Measurements from ENCODE around the gene FGF12.

The FGF12 gene

GRCh38 chr3:192299921-192300320 is 427.4 kb downstream of the FGF12 start:
- TF ChIP-seq ZFX (IDR thresholded peaks at IDR 0.05; ENCODE audit: borderline replicate concordance) (no peak), CTCF (IDR thresholded peaks at IDR 0.05) (no peak)
- H3K27ac ChIP-seq, result no peak overlapping the region

GRCh38 chr3:192296845-192297244 is 430.5 kb downstream of the FGF12 start:
- no peak overlapping the region for H3K27ac ChIP-seq
- TF ChIP-seq ZFX (IDR thresholded peaks at IDR 0.05; ENCODE audit: borderline replicate concordance) (no peak), CTCF (IDR thresholded peaks at IDR 0.05) (no peak)

DNA sequence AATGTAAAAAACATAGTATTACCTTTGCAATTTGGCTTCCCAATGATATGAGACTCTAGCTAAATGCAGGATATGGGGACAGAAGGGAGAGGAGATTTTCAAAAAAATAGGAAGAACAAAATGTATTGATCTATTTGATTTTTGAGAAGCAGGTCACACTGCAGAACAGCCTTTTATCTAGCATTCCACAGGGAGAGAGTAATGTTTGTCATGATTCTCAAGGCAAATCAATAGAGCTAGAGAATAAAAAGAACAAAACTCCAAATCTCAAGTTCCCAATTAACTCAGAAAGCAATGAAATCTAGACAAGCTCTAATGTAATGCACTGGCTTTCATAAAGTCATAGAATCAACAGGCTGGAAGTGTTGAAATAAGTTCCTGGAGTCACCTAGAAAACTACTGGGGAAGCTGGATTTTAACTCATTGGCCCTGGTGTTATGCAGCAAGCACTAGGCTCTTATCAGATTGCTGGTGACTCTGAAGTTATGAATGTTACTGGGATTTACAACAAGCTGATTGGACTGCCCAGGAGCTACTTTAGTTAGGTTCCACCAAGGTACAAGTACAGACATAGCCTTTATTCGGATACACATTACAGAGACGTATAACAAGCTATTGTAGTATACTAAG is 442.8 kb downstream of the FGF12 start:
- no peak for TF ChIP-seq CTCF (IDR thresholded peaks at IDR 0.05)
- no peak for TF ChIP-seq ZFX (IDR thresholded peaks at IDR 0.05; ENCODE audit: borderline replicate concordance)
- H3K27ac ChIP-seq, result no peak overlapping the region

DNA sequence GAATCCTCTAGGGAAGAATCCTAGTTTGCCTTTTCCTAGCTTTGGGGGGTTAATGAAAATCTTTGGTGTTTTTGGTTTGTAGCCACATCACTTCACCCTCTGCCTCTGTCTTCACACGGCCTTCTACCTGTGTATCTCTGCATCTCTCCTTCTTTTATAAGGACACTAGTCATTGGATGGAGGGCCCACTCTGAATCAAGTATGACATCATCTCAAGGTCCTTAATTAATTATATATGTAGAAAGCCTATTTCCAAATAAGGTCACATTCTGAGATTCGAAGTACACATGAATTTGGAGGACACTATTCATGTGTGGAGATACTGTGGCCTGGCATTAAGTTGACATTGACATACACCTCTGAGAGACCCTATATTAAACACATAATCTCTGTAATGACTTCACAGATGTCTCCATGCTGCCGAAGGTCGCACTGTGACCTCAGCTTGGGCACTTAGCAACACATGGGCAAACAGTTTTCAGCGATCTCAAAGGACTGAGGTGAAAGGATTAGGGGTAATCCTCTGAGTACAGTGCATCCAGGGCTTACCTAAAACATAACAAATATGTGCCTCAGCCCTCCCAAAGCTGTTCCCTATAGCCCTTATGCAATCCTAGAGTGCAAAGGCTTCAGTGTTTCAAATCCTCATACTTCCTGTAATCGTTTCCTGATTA is 446.0 kb downstream of the FGF12 start:
- H3K27ac ChIP-seq, result no peak overlapping the region
- no peak for TF ChIP-seq ZFX (IDR thresholded peaks at IDR 0.05; ENCODE audit: borderline replicate concordance)
- TF ChIP-seq CTCF (IDR thresholded peaks at IDR 0.05), result no peak

- no peak for TF ChIP-seq ZFX (IDR thresholded peaks at IDR 0.05; ENCODE audit: borderline replicate concordance)
- no peak for TF ChIP-seq CTCF (IDR thresholded peaks at IDR 0.05)
- no peak overlapping the region for H3K27ac ChIP-seq
Measured at GRCh38 chr3:192279664-192280063, 447.7 kb downstream of the FGF12 start.

DNA sequence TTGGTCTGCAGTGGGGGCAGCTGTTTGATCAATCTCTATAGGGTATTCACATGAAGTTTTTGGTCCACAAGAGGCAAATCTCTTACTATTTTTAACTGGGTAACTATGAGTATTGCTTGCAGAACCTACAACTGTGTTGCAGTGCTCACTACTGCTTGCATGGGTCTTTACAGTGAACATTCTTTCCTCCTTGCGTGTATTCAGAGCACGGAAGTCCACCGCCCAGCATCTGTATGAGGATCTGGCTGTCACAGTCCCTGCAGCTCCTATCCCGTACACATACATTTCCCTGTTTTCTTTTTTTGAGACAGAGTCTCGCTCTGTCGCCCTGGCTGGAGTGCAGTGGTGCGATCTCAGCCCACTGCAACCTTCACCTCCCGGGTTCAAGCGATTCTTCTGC is 449.9 kb downstream of the FGF12 start:
- TF ChIP-seq CTCF (IDR thresholded peaks at IDR 0.05), result no peak
- TF ChIP-seq ZFX (IDR thresholded peaks at IDR 0.05; ENCODE audit: borderline replicate concordance), result no peak
- H3K27ac ChIP-seq, result no peak overlapping the region

GRCh38 chr3:192275741-192276355 is 451.5 kb downstream of the FGF12 start:
- TF ChIP-seq CTCF (IDR thresholded peaks at IDR 0.05), result no peak
- TF ChIP-seq ZFX (IDR thresholded peaks at IDR 0.05; ENCODE audit: borderline replicate concordance), result no peak
- no peak overlapping the region for H3K27ac ChIP-seq
